AG04450 (cell line): ENCODE measurements around the gene MEGF11. TPM values are rescaled to one million over a fixed set of nuclear protein-coding genes. Genes with fewer than 3 reads are reported as not detected.

Source experiments
- CTCF ChIA-PET: fragments of 300-600, 350-600 bp; formaldehyde crosslinking; extraction: SDS; loops from one replicate; lab custom pipeline; 2022; ENCODE audit warnings: antibody characterized with exemption, inconsistent platforms; lab: Charles Lee
- POLR2A ChIA-PET: fragments of 350-600 bp; formaldehyde crosslinking; extraction: SDS; loops from one replicate; lab custom pipeline; 2021; ENCODE audit warnings: antibody characterized with exemption, inconsistent platforms; lab: Yijun Ruan, JAX
- DNase-seq: peaks from one replicate; pipeline ENCODE4 v3.0.0-alpha.2; 2011; ENCODE audit warnings: low read depth, low spot score
- H3K27ac ChIP-seq: one replicate; pipeline ENCODE4 v1.5.1; 2012; ENCODE audit warnings: low read depth, low read length, control low read depth
- H3K27me3 ChIP-seq: one replicate; pipeline ENCODE4 v1.6.0; 2012; ENCODE audit warnings: low read length; ENCODE audit not compliant: control insufficient read depth, insufficient read depth
- H3K4me3 ChIP-seq: 2 replicates; pipeline ENCODE4 v1.5.1; 2011; ENCODE audit warnings: mild to moderate bottlenecking, low read depth, low read length, control low read depth
- H3K9me3 ChIP-seq: 2 replicates; pipeline ENCODE4 v1.5.1; 2012; ENCODE audit warnings: low read length; ENCODE audit not compliant: control insufficient read depth, insufficient read depth
- CTCF ChIP-seq: IDR thresholded peaks from 2 replicates; pipeline ENCODE4 v1.5.1; 2011; ENCODE audit warnings: low read depth, low read length, control low read depth, inconsistent platforms
- polyA plus RNA-seq: library from polyadenylated mRNA; depleted of rRNA; stranded (reverse); fragments of >200 nt; gene quantifications from 2 replicates; pipeline ENCODE4 v1.2.3, GENCODE V29; 2011

Gene MEGF11
- polyA plus RNA-seq, 1 experiment: not detected

GRCh38 chr15:65948383-65948782, 305.2 kb downstream of the MEGF11 start:
- TF ChIP-seq CTCF: no peak
- no peak overlapping the region for H3K27ac ChIP-seq

GRCh38 chr15:65947041-65947440, 306.5 kb downstream of the MEGF11 start:
- TF ChIP-seq CTCF: no peak
- no peak for DNase-seq
- Histone ChIP-seq H3K27ac (no peak overlapping the region), H3K9me3 (no peaks in the 10 kb centered on the region), H3K4me3 (no peak overlapping the region), H3K27me3 (peaks cover 23% of the 10 kb centered on the region)
- ChIA-PET CTCF (no interaction called here), POLR2A (no interaction called here)

More at GRCh38 chr15:65948383-65948782, 305.2 kb downstream of the MEGF11 start:
- H3K27me3 ChIP-seq: peaks cover 17% of the 10 kb centered on the region
- no peak overlapping the region for H3K4me3 ChIP-seq
- ChIA-PET POLR2A (no interaction called here), CTCF (no interaction called here)
- H3K9me3 ChIP-seq: no peaks in the 10 kb centered on the region
- no peak for DNase-seq

- no peak overlapping the region for H3K27ac ChIP-seq
- TF ChIP-seq CTCF: no peak
- CTCF ChIA-PET: no interaction called here
- H3K4me3 ChIP-seq: no peak overlapping the region
- POLR2A ChIA-PET: no interaction called here
- peaks cover 29% of the 10 kb centered on the region for H3K27me3 ChIP-seq
- H3K9me3 ChIP-seq: no peaks in the 10 kb centered on the region
- DNase-seq: no peak
These were observed 307.9 kb downstream of the MEGF11 start for GRCh38 chr15:65945616-65946015.

GRCh38 chr15:65944404-65944803, 309.1 kb downstream of the MEGF11 start:
- CTCF ChIA-PET: no interaction called here
- no peak overlapping the region for H3K4me3 ChIP-seq
- H3K9me3 ChIP-seq: no peaks in the 10 kb centered on the region
- H3K27ac ChIP-seq: no peak overlapping the region
- no peak for TF ChIP-seq CTCF
- POLR2A ChIA-PET: no interaction called here
- H3K27me3 ChIP-seq: peaks cover 23% of the 10 kb centered on the region
- DNase-seq: no peak

- no peak for TF ChIP-seq CTCF
- CTCF ChIA-PET: no interaction called here
- peaks cover 17% of the 10 kb centered on the region for H3K27me3 ChIP-seq
- no peak for DNase-seq
- POLR2A ChIA-PET: no interaction called here
- no peak overlapping the region for H3K27ac ChIP-seq
- no peaks in the 10 kb centered on the region for H3K9me3 ChIP-seq
- H3K4me3 ChIP-seq: no peak overlapping the region
These were observed 311.1 kb downstream of the MEGF11 start for GRCh38 chr15:65942436-65942835.
